ENCODE data around the gene WDR72. TPM values are rescaled to one million over a fixed set of nuclear protein-coding genes. Genes with fewer than 3 reads are reported as not detected.

Gene WDR72
- total and polyA plus RNA-seq, 12 donors: 0.09 TPM; not detected in 11

- no peak for DNase-seq
- Histone ChIP-seq H3K9me3 (no peaks in the 10 kb centered on the region), H3K4me3 (no peak overlapping the region), H3K4me1 (no peaks in the 10 kb centered on the region), H3K36me3 (no peaks in the 10 kb centered on the region), H3K27me3 (peaks cover 0 to 12% (median 0%) of the 10 kb centered on the region in 7 donors), H3K27ac (no peak overlapping the region)
- ATAC-seq: no peak
- intact Hi-C loops (cut with DNase I): no loop called here
- TF ChIP-seq, protein P1, sequence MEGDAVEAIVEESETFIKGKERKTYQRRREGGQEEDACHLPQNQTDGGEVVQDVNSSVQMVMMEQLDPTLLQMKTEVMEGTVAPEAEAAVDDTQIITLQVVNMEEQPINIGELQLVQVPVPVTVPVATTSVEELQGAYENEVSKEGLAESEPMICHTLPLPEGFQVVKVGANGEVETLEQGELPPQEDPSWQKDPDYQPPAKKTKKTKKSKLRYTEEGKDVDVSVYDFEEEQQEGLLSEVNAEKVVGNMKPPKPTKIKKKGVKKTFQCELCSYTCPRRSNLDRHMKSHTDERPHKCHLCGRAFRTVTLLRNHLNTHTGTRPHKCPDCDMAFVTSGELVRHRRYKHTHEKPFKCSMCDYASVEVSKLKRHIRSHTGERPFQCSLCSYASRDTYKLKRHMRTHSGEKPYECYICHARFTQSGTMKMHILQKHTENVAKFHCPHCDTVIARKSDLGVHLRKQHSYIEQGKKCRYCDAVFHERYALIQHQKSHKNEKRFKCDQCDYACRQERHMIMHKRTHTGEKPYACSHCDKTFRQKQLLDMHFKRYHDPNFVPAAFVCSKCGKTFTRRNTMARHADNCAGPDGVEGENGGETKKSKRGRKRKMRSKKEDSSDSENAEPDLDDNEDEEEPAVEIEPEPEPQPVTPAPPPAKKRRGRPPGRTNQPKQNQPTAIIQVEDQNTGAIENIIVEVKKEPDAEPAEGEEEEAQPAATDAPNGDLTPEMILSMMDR (IDR thresholded peaks at IDR 0.05): no peak
Measured at GRCh38 chr15:53527996-53528395, 231.5 kb downstream of the WDR72 start.

GRCh38 chr15:53525894-53526293, 233.6 kb downstream of the WDR72 start:
- DNase-seq (no peak), ATAC-seq (no peak)
- Histone ChIP-seq H3K27me3 (peaks cover 0 to 12% (median 0%) of the 10 kb centered on the region in 7 donors), H3K9me3 (no peaks in the 10 kb centered on the region), H3K36me3 (no peaks in the 10 kb centered on the region), H3K4me1 (no peaks in the 10 kb centered on the region), H3K4me3 (no peak overlapping the region), H3K27ac (no peak overlapping the region)
- TF ChIP-seq, protein P1 (IDR thresholded peaks at IDR 0.05): no peak
- 41 to 46% methylated on average over 1 of the region's 1 CpG for WGBS, 2 donors
- intact Hi-C loops (cut with DNase I): no loop called here

GRCh38 chr15:53522991-53523390, 236.5 kb downstream of the WDR72 start:
- no peaks in the 10 kb centered on the region for H3K9me3 ChIP-seq
- H3K27me3 ChIP-seq: no peaks in the 10 kb centered on the region
- intact Hi-C loops (cut with DNase I): no loop called here
- no peak for ATAC-seq
- H3K4me3 ChIP-seq: no peak overlapping the region
- H3K36me3 ChIP-seq: no peaks in the 10 kb centered on the region
- no peak overlapping the region for H3K27ac ChIP-seq
- peak; percentile 9 to 38 for DNase-seq
- WGBS, 2 donors: 17 to 18% methylated on average over 3 of the region's 3 CpGs
- TF ChIP-seq, protein P1 (IDR thresholded peaks at IDR 0.05): no peak
- H3K4me1 ChIP-seq: no peaks in the 10 kb centered on the region

- Histone ChIP-seq H3K36me3 (no peaks in the 10 kb centered on the region), H3K4me3 (no peak overlapping the region), H3K4me1 (no peaks in the 10 kb centered on the region), H3K27me3 (no peaks in the 10 kb centered on the region), H3K9me3 (no peaks in the 10 kb centered on the region), H3K27ac (no peak overlapping the region)
- DNase-seq: no peak
- TF ChIP-seq, protein P1 (IDR thresholded peaks at IDR 0.05): no peak
- no peak for ATAC-seq
- intact Hi-C loops (cut with DNase I): no loop called here
- WGBS, 2 donors: 47 to 48% methylated on average over 2 of the region's 2 CpGs
Measured at GRCh38 chr15:53520996-53521395, 238.5 kb downstream of the WDR72 start.

Measured in heart right ventricle (tissue), 16 donors.